ENCODE measurements around the gene PACSIN2.

- TF ChIP-seq ELF4 (IDR thresholded peaks at IDR 0.05) (no peak), FOXK2 (IDR thresholded peaks at IDR 0.05) (no peak), NFRKB (IDR thresholded peaks at IDR 0.05) (no peak), BHLHE40 (IDR thresholded peaks at IDR 0.05; ENCODE audit: borderline replicate concordance) (no peak), ARNT (IDR thresholded peaks at IDR 0.05) (no peak), LEF1 (IDR thresholded peaks at IDR 0.05; ENCODE audit: borderline replicate concordance) (no peak), TARDBP (IDR thresholded peaks at IDR 0.05) (no peak), SUZ12 (IDR thresholded peaks at IDR 0.05) (no peak), SP1 (IDR thresholded peaks at IDR 0.05) (no peak), FOXM1 (IDR thresholded peaks at IDR 0.05; ENCODE audit: borderline replicate concordance) (no peak), HDGF (IDR thresholded peaks at IDR 0.05; ENCODE audit: borderline replicate concordance) (no peak), FOXA1 (IDR thresholded peaks at IDR 0.05) (no peak), ZNF384 (IDR thresholded peaks at IDR 0.05) (no peak)
Measured at GRCh38 chr22:42869463-42869862, 145.5 kb downstream of the PACSIN2 start.

Data from HEK293T (cell line).